ENCODE results near the gene PAQR7.

Gene PAQR7

GRCh38 chr1:25875154-25875855 is at the start of gene PAQR7:
Gene PAQR7, minus strand, starts transcription at chr1:25875708. Its CDS starts 11,869 bp downstream, at chr1:25863839.
- DNase-seq, result peak; percentile 74

GRCh38 chr1:25924454-25924853 is 48.9 kb upstream of the PAQR7 start:
- no peak for DNase-seq

GRCh38 chr1:25922971-25923552 is 47.6 kb upstream of the PAQR7 start:
- peak; percentile 50 for DNase-seq

- peak; percentile 60 for DNase-seq
These were observed 46.8 kb upstream of the PAQR7 start for GRCh38 chr1:25922056-25922970.

GRCh38 chr1:25918615-25919014 is 43.1 kb upstream of the PAQR7 start:
- no peak for DNase-seq

GRCh38 chr1:25917996-25918395 is 42.5 kb upstream of the PAQR7 start:
- no peak for DNase-seq

GRCh38 chr1:25916460-25916859 is 41.0 kb upstream of the PAQR7 start:
- DNase-seq, result no peak

- DNase-seq, result no peak
These were observed 38.8 kb upstream of the PAQR7 start for GRCh38 chr1:25914074-25914995.

- DNase-seq, result no peak
These were observed 37.7 kb upstream of the PAQR7 start for GRCh38 chr1:25913206-25913605.

GRCh38 chr1:25912076-25912831 is 36.7 kb upstream of the PAQR7 start:
- DNase-seq, result no peak

GRCh38 chr1:25911162-25911561 is 35.7 kb upstream of the PAQR7 start:
- DNase-seq, result no peak

GRCh38 chr1:25909040-25909439 is 33.5 kb upstream of the PAQR7 start:
- no peak for DNase-seq

GRCh38 chr1:25908161-25908560 is 32.7 kb upstream of the PAQR7 start:
- no peak for DNase-seq

GRCh38 chr1:25907601-25908000 is 32.1 kb upstream of the PAQR7 start:
- DNase-seq, result no peak

GRCh38 chr1:25906644-25907300 is 31.3 kb upstream of the PAQR7 start:
- peak; percentile 38 for DNase-seq

GRCh38 chr1:25905680-25906643 is 30.5 kb upstream of the PAQR7 start, which contains the start of gene STMN1:
Gene STMN1, minus strand, starts transcription at chr1:25906419. Its CDS starts 1,743 bp downstream, at chr1:25904676.
- DNase-seq, result peak; percentile 95

GRCh38 chr1:25904943-25905679 is 29.6 kb upstream of the PAQR7 start:
- peak; percentile 99 for DNase-seq

- no peak for DNase-seq
These were observed 28.5 kb upstream of the PAQR7 start for GRCh38 chr1:25903986-25904385.

GRCh38 chr1:25902462-25902861 is 27.0 kb upstream of the PAQR7 start:
- DNase-seq, result no peak
